Eye (tissue), 1 donor: ENCODE measurements around the gene CTAGE8.
"Not testable (repeated sequence)": the region's sequence is repeated elsewhere in the genome, so short reads cannot be mapped to it uniquely, and the experiment has no call there.

Experiments
- DNase-seq: peaks from one replicate; pipeline ENCODE4 v3.0.0-alpha.2; 2015

The CTAGE8 gene

DNA sequence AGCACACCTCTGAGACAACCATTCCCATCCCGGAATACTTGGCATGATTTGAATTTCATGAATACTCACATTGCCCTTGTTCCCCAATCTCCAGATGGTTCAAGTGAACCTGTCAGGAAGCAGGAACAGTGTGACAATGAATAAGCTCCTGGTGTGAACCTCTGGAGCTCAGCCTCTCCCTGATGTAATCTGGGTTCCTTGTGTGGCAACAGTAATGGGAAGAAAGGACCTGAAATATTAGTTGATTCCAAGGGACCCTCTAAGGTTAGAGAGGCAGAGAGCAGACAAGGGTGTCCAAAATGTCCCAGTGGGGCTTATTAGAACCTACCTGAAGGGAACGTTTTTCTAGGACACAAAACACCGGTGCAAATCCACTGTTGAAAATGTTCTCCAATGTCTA, 13.0 kb downstream of the CTAGE8 start:
- peak; percentile 1 for DNase-seq

DNA sequence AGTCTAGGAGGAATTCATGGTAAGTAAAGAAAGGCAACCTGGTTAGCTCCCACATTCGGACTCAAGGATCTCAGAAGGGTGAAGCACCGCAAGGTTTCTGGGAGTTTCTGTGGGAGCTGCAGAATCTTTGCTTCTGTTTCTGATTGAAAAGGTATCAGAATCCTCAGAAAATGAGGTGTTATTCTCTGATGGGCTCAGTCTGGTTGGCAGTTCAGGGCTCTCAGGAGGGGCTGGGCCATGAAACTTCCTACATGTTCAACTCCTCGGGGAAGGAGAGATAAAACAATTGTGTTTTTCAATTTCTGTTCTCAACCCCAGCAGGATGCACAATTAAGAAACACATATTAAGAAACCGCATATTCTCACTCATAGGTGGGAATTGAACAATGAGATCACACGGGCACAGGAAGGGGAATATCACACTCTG, 13.6 kb downstream of the CTAGE8 start:
- DNase-seq = peak; percentile 0

DNA sequence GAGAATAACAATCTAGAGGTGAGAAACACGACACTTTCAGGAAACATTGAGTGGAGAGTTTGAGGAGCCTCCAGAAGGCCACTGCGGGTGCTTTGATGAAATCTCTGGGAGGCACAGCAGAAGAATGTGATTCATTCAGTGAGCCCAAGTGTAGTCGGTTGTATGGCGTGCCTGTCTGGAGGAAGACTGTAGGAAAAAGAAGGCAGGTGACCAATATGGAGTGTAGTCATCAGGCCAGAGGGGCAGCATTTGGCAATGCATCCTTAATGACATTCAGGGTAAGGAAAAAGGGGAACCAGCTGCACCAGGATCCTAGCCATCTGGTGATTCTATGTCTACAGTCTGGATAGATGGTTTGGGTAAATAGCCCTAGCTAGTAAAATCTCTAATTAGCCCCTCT, 16.8 kb downstream of the CTAGE8 start:
- not testable (repeated sequence) for DNase-seq

DNA sequence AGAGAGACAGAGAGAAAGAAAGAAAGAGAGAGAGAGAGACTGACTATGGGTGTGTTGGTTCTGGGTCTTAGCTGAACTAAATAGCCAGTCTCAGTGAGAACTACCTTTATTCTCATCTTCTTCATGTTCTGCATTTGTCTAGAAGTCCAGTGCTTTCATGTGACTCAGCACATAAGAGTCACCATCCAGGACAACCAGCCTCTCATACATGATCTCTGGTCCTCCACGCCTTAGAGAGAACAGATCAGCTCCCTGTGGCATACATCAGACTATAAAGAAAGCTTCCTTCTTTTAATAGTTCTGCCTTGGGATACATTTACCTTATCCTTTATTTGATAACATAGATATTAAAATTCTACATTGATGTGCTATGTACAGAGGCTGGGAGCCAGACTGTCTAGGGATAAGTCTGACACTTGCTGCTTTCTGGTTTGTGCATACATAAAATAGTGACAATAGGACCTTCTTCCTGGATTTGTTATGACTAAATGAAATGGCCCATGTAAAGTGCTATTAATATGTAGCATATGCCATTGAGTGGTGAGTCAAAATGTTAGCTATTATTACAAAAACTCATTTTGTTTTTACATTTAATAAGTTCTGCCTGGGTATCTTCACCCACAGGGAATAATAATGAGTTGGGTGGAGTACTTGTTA, 21.3 kb downstream of the CTAGE8 start:
- DNase-seq = not testable (repeated sequence)

DNA sequence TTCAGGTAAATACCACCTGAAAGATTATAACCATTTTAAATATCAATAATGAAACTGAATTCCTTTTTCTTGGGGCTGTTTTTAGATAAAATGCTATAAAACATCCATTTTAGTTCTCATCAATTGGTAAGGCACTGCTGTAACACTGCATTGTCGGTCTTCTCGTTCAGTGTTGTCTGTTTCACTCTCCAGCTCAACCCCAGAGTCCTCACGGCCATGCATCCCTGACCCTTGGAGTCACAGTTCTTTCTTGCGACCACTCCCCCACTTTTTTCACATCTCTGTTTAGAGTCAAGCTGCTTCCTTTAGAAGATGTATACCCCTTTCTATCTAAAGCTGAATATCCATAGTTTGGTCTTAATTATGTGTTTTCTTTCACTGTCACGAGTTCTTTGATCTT, 22.1 kb downstream of the CTAGE8 start:
- DNase-seq = not testable (repeated sequence)

DNA sequence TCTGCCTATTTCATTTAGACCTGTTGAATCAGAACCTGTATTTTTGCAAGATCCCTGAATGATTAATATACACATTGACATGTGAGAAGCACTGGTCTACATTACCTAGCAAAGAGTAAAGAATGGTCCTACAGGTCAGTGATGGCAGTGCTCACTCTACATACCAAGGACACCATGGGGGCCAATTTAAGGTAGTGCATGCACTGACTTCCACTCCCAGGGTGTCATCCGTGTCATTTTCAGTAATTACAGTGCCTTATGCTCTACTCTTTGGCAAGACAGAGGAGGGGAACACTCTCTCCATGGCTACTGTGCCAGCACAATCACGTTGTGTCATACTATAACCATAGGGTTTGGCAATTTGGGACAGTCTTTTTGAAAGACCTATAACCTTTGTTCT, 23.7 kb downstream of the CTAGE8 start:
- DNase-seq = not testable (repeated sequence)

DNA sequence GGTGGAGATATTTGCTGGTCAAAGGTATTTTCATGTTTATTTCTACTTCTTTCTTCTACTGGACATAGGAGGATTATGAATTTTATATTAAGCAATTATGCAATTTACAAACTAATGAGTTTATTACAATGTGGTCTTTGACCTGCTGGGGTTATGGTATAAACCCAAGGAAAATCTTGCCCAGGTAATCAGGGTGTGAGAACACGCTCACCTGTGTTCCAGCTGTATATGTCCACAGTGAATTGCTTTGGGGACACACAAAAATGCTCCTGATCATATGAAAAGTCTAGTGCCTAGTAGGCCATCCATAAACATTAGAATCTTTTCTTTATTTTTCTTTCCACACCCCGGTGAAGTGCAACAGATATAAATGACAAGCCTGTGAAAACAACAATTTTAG, 29.7 kb downstream of the CTAGE8 start, which contains the start of gene OR2A42:
TSS of gene OR2A42 (minus strand) at position 241 of the 400 bp plus-strand sequence. CDS start 6,762 bp downstream, outside the sequence.
- DNase-seq = not testable (repeated sequence)

DNA sequence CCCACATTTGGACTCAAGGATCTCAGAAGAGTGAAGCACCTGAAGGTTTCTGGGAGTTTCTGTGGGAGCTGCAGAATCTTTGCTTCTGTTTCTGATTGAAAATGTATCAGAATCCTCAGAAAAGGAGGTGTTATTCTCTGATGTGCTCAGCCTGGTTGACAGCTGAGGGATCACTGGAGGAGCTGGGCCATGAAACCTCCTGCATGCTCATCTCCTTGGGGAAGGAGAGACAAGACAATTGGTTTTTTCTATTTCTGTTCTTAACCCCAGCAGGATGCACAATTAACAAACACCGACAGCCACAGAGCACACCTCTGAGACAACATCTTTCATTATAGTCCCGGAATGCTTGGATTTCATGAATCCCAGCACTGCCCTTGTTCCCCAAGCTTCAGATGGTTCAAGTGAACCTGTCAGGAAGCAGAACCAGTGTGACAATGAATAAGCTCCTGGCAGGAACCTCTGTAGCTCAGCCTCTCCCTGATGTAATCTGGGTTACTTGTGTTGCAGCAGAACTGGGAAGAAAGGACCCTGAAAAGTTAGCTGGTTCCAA, 30.5 kb downstream of the CTAGE8 start:
- not testable (repeated sequence) for DNase-seq

DNA sequence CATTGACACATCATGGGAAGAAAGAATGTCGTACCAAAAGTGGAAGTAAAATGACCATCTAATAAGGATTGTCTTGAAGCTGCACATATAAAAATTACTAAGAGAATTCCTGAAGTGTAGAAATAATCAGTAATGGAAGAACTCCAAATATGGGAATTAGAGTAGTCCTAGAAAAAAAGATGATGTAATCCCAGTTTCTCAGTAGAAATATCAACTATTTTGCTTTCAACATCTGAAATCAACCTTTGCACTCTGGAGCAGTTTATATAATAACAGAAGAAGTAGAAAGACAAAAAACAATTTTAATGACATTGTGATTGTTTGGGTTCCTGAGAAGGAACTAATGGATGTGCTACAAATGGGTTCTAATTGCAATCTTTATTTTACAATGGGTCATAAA, 36.0 kb downstream of the CTAGE8 start:
- DNase-seq = not testable (repeated sequence)

DNA sequence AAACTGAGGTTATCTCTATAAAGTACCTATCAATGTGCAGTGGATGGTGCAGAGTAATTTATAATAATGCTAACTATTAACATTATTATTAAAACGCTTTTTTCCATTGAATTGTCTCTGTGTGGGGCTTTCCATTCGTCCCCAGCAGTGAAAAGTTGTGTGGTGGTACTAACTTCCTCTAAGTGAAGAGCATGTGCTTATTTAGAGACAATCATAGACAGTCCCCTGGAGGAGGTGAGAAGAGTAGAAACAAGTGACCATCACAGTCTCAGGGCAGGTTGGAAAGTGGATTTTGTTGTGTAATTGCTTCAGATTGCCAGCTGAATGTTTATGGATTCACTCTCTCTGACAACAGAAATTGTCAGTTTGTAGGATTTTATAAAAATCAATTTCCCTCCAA, 38.1 kb downstream of the CTAGE8 start:
- DNase-seq = not testable (repeated sequence)

DNA sequence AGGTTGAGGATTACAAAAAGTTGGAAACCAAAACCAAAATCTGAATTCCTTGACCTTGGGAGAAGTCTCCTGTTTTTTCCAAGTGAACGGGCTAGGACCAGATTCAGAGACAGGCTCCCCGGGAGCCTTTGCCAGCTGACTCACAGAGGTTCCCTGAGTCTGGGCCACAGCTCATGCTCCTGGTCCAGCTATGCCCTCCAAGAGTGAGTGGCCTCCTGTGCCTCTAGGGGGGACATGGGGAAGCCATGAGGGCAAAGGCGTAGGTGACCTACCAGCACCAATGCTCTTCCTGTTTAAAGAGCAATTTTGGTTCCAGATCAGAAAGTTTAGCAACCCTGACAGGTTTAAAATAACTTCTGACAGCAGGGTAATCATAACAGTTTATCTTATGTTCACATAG, 40.3 kb downstream of the CTAGE8 start:
- not testable (repeated sequence) for DNase-seq

DNA sequence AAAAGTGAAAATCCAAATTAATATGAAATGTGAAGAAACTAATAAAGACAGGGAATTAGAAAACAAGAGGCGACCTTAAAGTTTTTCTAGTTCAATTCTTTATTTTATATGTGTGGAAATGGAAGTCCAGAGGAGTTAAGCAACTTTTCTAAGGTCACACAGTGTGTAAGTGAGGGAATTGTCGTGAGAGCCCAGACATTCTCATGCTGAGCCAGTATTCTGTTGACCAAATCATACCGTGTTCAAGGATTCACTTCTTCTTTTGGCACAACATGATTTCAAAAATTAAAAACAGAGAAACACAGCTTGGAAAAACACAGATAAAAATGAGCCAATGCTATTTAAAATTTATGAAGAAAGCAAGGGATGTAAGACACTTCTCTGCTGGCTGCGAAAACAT, 42.2 kb downstream of the CTAGE8 start:
- not testable (repeated sequence) for DNase-seq

DNA sequence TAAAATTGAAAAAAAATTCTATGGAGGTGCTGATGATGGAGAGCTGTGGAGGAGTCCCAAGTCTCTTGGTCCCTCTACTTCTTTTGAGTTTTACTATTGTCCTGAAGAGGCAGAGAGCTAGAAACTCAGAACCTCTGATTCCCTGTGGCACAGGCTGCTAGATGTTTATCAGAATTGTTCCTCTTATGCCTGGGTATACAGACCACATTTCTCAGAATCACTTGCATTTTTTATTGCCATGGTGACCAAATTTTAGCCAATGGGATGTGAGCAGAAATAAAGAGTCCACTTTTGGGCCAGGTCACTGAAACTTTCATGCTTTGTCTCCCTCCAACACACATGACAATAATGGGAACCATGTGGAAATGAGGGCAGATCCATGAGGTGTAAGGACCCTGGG, 45.4 kb downstream of the CTAGE8 start:
- not testable (repeated sequence) for DNase-seq

DNA sequence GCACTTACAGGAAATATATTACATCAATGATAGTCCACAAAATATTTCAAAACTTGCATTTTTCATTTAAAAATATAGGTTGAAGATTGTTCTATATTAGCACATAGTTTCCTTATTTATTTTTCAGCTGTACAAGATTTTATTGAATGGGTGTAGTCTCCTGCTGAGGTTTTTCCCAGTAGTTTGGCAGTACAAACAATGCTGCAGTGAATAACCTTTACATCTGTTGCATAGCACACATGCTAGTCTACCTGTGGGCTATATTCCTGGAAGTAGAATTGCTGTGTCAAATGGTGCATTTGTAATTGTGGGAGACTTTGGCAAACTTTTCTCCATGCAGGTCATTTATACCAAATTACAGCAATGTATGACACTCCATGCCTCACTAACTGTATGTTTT, 48.6 kb downstream of the CTAGE8 start:
- DNase-seq = not testable (repeated sequence)

DNA sequence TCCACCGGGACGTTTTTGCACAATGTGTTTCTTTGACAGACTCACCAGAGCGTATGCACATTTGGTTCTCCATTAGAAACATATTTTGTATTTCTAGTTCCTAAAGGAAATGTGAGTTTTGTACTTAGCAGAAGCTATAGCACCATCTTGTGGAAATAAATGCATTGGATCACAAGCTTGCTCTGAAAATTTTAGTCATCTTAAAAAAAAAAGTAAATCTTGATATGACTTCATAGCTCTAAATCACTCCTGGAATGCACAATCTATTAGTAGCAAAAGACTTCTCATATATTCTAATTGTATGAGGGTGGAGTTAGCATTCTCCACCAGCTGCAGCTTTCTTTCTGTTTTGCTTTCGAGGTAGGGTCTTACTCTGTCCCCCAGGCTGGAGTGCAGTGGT, 49.9 kb downstream of the CTAGE8 start:
- not testable (repeated sequence) for DNase-seq

DNA sequence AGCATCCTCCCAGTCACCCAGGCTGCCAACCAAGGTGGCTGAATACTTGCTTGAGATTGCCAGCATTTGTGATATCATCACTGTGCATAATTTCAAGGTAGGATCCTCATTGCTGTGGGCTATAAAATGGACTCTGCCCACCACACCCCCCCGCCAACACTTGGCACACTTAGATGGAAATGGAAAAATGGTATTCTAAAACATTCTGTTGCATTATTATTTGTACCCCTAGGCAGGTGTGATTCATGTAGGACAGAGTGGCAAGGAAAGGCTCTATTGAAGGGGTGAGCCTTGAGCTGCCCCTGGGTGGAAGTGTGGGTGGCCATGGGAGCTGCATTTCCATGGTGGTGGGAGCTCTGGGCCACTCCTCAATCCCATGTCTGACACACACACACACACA, 50.5 kb downstream of the CTAGE8 start:
- not testable (repeated sequence) for DNase-seq

DNA sequence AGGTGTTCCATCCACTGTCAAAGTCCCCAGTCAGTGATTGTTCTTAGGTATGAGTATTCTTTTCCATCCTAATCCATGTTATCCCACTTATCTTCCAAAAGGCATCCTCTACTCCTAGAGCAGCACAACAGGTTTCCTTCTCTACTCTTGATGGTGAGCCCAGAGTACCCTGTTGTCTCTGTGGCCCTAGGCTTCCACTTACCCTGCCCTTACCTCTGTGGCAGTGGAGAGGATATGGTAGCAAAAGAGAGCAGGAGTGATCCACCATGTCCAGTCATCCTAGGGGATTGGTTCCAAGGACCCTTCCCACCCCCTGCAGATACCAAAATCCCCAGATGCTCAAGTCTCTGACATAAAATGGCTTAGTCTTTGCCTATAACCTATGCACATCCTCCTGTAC, 51.9 kb downstream of the CTAGE8 start:
- not testable (repeated sequence) for DNase-seq
